K562 (cell line): ENCODE measurements around the gene ELP5. TPM values are rescaled to one million over a fixed set of nuclear protein-coding genes. Genes with fewer than 3 reads are reported as not detected.

Experiments
- ATF2 ChIP-seq: sonication (generic); formaldehyde crosslinking; IDR thresholded peaks from 2 replicates; pipeline ENCODE4 v1.8.1; 2022; ENCODE audit warnings: missing genetic modification reagents
- BCOR ChIP-seq: fragments of 450-650 bp; IDR thresholded peaks from 2 replicates; pipeline ENCODE4 v1.6.1; 2016
- CHD1 ChIP-seq: fragments of 200-600 bp; sonication (generic); IDR thresholded peaks from one replicate; pipeline ENCODE4 v1.6.1; 2012; ENCODE audit warnings: mild to moderate bottlenecking, moderate library complexity, low read length, inconsistent platforms
- CTCF ChIP-seq, 3 experiments: IDR thresholded peaks in 2 of 3; conservative IDR thresholded peaks in 1 of 3; 2 replicates each; pipeline ENCODE4 v1.5.1; 2011 to 2012; ENCODE audit warnings: low read length in 3 of 3, mild to moderate bottlenecking in 3 of 3, control low read depth in 2 of 3, improper control_type of control experiment in 1 of 3, inconsistent platforms in 1 of 3, low read depth in 1 of 3, mixed read lengths in 1 of 3, moderate library complexity in 1 of 3; ENCODE audit not compliant: insufficient read depth in 2 of 3
- ELF4 ChIP-seq: fragments of 450-650 bp; formaldehyde crosslinking; IDR thresholded peaks from 2 replicates; pipeline ENCODE4 v1.4.0; 2022; ENCODE audit warnings: missing genetic modification characterization
- ERF ChIP-seq: fragments of 450-650 bp; formaldehyde crosslinking; IDR thresholded peaks from 2 replicates; pipeline ENCODE4 v1.4.0; 2020; ENCODE audit warnings: mild to moderate bottlenecking, mixed read lengths
- FOXK2 ChIP-seq, 2 experiments: fragments of 450-650 bp; IDR thresholded peaks in 1 of 2; conservative IDR thresholded peaks in 1 of 2; 2 replicates each; pipeline ENCODE4 v1.6.1; 2016; ENCODE audit warnings: low read depth in 2 of 2, mild to moderate bottlenecking in 1 of 2
- GABPA ChIP-seq: fragments of 200-800 bp; sonication (Bioruptor generic); conservative IDR thresholded peaks from 2 replicates; pipeline ENCODE4 v1.6.1; 2016; ENCODE audit warnings: low read depth, missing genetic modification characterization, missing compliant biosample characterization
- HDGF ChIP-seq: fragments of 450-650 bp; IDR thresholded peaks from 2 replicates; pipeline ENCODE4 v1.6.1; 2016
- KAT2B ChIP-seq: IDR thresholded peaks from one replicate; pipeline ENCODE4 v1.6.1; 2012; ENCODE audit warnings: low read depth, mild to moderate bottlenecking, control low read depth, inconsistent platforms, low read length, moderate library complexity
- PHF8 ChIP-seq: fragments of 200-600 bp; sonication (generic); IDR thresholded peaks from 2 replicates; pipeline ENCODE4 v1.6.1; 2012; ENCODE audit warnings: mixed run types, mild to moderate bottlenecking, inconsistent platforms, low read length, moderate library complexity, borderline replicate concordance
- RCOR1 ChIP-seq, 2 experiments: IDR thresholded peaks; 2 replicates each; pipeline ENCODE4 v1.6.1; 2012; ENCODE audit warnings: low read depth in 2 of 2, low read length in 2 of 2, borderline replicate concordance in 1 of 2, improper control_type of control experiment in 1 of 2
- SOX6 ChIP-seq: fragments of 450-650 bp; IDR thresholded peaks from 2 replicates; pipeline ENCODE4 v1.6.1; 2014; ENCODE audit warnings: mild to moderate bottlenecking
- SRF ChIP-seq, 2 experiments: fragments of 250-450, 450-650 bp in 1 of 2; sonication (Bioruptor Pico) in 1 of 2; sonication (generic) in 1 of 2; formaldehyde crosslinking; IDR thresholded peaks; 2 replicates each; pipeline versions ENCODE4 v1.5.0 to v1.5.1; 2020 to 2022; ENCODE audit warnings: mild to moderate bottlenecking in 1 of 2, missing genetic modification reagents in 1 of 2
- TBL1XR1 ChIP-seq, 2 experiments: IDR thresholded peaks; 2 replicates each; pipeline ENCODE4 v1.6.1; 2012; ENCODE audit warnings: improper control_type of control experiment in 2 of 2, low read length in 2 of 2, mild to moderate bottlenecking in 1 of 2
- TCFL5 ChIP-seq: fragments of 250-450 bp; sonication (Bioruptor Pico); conservative IDR thresholded peaks from 2 replicates; pipeline ENCODE4 v1.6.1; 2021; ENCODE audit warnings: mild to moderate bottlenecking, moderate library complexity, matching md5 sums
- VEZF1 ChIP-seq: fragments of 200-800 bp; sonication (Bioruptor generic); IDR thresholded peaks from 2 replicates; pipeline ENCODE4 v1.6.1; 2017; ENCODE audit warnings: missing genetic modification characterization, missing compliant biosample characterization
- ZEB2 ChIP-seq: fragments of 450-650 bp; IDR thresholded peaks from 2 replicates; pipeline ENCODE4 v1.6.1; 2016
- ZNF436 ChIP-seq: fragments of 250-450, 450-650 bp; sonication (Bioruptor Pico); formaldehyde crosslinking; IDR thresholded peaks from 2 replicates; pipeline ENCODE4 v1.7.0; 2020; ENCODE audit warnings: mild to moderate bottlenecking
- polyA plus RNA-seq, 8 experiments: library from polyadenylated mRNA; depleted of rRNA in 4 of 8; stranded (reverse) in 5 of 8; unstranded in 3 of 8; fragments of >200 nt; fragmentation: Nextera tagmentation in 2 of 8; fragmentation: Illumina TruSeq in 1 of 8; extraction: Ambion mirVana in 2 of 8; extraction: Trizol in 1 of 8; gene quantifications; 2 replicates each; pipeline versions ENCODE4 v1.2.1 to v1.2.3, GENCODE V29; 2011 to 2014; ENCODE audit warnings: inconsistent platforms in 1 of 8, missing spikeins in 1 of 8
- total RNA-seq, 7 experiments: library from RNA; depleted of rRNA in 6 of 7; stranded (reverse); fragments of >200 nt in 6 of 7; fragmentation: Illumina TruSeq in 2 of 7; extraction: Trizol in 2 of 7; gene quantifications; 2 replicates each; pipeline versions ENCODE4 v1.2.1 to v1.2.3, GENCODE V29; 2011 to 2021; ENCODE audit warnings: low replicate concordance in 1 of 7
- TF ChIP-seq, protein P1 (sequence below): fragments of 450-650 bp; IDR thresholded peaks from 2 replicates; pipeline ENCODE4 v1.6.1; 2017; ENCODE audit warnings: antibody characterized with exemption, mild to moderate bottlenecking

The ELP5 gene
- total and polyA plus RNA-seq, 9 of the 15 experiments (the other 6 are each of a cell fraction or from before 2014, with no cell fraction given): 25.7 to 77.9 (median 52.9) TPM

DNA sequence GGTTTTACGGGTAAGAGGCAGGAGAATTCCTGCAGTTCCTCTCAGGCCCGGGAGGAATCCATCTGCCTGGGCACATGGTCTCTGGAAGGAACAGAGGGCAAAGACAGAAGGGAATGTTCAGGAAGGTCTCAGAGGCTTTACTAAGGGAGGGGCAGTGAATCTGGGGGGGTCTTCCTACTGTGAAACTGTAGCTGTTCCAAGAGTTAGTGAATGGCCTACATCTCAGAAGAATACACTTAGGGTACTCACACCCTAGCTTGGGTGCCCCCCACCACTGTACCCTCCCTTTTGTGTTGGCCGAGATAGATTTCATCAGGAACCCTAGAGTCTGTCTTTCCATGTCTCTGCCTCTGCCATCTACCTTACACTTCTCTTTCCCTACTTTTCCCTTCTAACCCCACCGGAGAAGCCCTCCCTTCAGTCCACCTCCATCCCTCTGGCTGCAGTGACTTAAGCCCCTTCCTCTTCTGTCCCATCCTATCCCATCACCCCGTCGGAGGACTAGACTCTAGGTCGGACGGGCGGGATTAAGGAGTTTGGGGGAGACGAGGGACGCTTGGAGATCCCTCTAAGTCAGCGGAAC is 32.7 kb upstream of the ELP5 start (continued):
- TF ChIP-seq CTCF (IDR thresholded peaks at IDR 0.05 in 2 of 3, conservative IDR thresholded peaks at IDR 0.05 in 1 of 3; ENCODE audit: insufficient read depth in 2 of 3, low read depth in 1 of 3, low read length in 3 of 3) (no peak), BCOR (no peak), PHF8 (no peak), GABPA (tag) (0 out of 2 replicates have a peak, but pooled peaks have one; percentile 1), TBL1XR1 (IDR thresholded peaks at IDR 0.05; ENCODE audit: low read length in 2 of 2) (no peak), KAT2B (no peak), ELF4 (CRISPR knock-in tag) (0 out of 2 replicates have a peak, but pooled peaks have one; percentile 17), ZEB2 (no peak), CHD1 (no peak), VEZF1 (0 out of 2 replicates have a peak, but pooled peaks have one; percentile 7), FOXK2 (conservative IDR thresholded peaks at IDR 0.05 in 1 of 2, IDR thresholded peaks at IDR 0.05 in 1 of 2; ENCODE audit: low read depth in 2 of 2) (no peak), ZNF436 (0 out of 2 replicates have a peak, but pooled peaks have one; percentile 5), TCFL5 (CRISPR knock-in tag) (no peak), SOX6 (no peak), ERF (CRISPR knock-in tag) (no peak), RCOR1 (IDR thresholded peaks at IDR 0.05; ENCODE audit: borderline replicate concordance in 1 of 2, low read depth in 2 of 2, low read length in 2 of 2) (no peak), ATF2 (no peak), SRF (CRISPR knock-in tag; IDR thresholded peaks at IDR 0.05) (no peak), HDGF (0 out of 2 replicates have a peak, but pooled peaks have one; percentile 86)
- TF ChIP-seq, protein P1, sequence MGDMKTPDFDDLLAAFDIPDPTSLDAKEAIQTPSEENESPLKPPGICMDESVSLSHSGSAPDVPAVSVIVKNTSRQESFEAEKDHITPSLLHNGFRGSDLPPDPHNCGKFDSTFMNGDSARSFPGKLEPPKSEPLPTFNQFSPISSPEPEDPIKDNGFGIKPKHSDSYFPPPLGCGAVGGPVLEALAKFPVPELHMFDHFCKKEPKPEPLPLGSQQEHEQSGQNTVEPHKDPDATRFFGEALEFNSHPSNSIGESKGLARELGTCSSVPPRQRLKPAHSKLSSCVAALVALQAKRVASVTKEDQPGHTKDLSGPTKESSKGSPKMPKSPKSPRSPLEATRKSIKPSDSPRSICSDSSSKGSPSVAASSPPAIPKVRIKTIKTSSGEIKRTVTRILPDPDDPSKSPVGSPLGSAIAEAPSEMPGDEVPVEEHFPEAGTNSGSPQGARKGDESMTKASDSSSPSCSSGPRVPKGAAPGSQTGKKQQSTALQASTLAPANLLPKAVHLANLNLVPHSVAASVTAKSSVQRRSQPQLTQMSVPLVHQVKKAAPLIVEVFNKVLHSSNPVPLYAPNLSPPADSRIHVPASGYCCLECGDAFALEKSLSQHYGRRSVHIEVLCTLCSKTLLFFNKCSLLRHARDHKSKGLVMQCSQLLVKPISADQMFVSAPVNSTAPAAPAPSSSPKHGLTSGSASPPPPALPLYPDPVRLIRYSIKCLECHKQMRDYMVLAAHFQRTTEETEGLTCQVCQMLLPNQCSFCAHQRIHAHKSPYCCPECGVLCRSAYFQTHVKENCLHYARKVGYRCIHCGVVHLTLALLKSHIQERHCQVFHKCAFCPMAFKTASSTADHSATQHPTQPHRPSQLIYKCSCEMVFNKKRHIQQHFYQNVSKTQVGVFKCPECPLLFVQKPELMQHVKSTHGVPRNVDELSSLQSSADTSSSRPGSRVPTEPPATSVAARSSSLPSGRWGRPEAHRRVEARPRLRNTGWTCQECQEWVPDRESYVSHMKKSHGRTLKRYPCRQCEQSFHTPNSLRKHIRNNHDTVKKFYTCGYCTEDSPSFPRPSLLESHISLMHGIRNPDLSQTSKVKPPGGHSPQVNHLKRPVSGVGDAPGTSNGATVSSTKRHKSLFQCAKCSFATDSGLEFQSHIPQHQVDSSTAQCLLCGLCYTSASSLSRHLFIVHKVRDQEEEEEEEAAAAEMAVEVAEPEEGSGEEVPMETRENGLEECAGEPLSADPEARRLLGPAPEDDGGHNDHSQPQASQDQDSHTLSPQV: no peak
